K562 (cell line): Measurements from ENCODE around the gene PDLIM7. TPM values are rescaled to one million over a fixed set of nuclear protein-coding genes. Genes with fewer than 3 reads are reported as not detected.
A peak's percentile ranks its signal among the peaks of the same experiment; 100 is the strongest.

Source experiments
- CREB3L1 ChIP-seq: fragments of 450-650 bp; IDR thresholded peaks from 2 replicates; pipeline ENCODE4 v1.6.1; 2014; ENCODE audit warnings: low read depth, mild to moderate bottlenecking, moderate library complexity, borderline replicate concordance
- NFYB ChIP-seq: IDR thresholded peaks from 2 replicates; pipeline ENCODE4 v1.6.1; 2011; ENCODE audit warnings: mild to moderate bottlenecking, moderate library complexity; ENCODE audit not compliant: insufficient read length; ENCODE audit errors: extremely low read depth
- PHF21A ChIP-seq: fragments of 450-650 bp; IDR thresholded peaks from 2 replicates; pipeline ENCODE4 v1.6.1; 2017; ENCODE audit warnings: low read depth, borderline replicate concordance
- RAD51 ChIP-seq: fragments of 450-650 bp; IDR thresholded peaks from 2 replicates; pipeline ENCODE4 v1.7.1; 2016; ENCODE audit warnings: low read depth, mild to moderate bottlenecking, borderline replicate concordance
- ZNF143 ChIP-seq: sonication (generic); formaldehyde crosslinking; IDR thresholded peaks from 2 replicates; pipeline ENCODE4 v1.9.0; 2022; ENCODE audit warnings: mild to moderate bottlenecking, missing genetic modification reagents
- polyA plus RNA-seq, 8 experiments: library from polyadenylated mRNA; depleted of rRNA in 4 of 8; stranded (reverse) in 5 of 8; unstranded in 3 of 8; fragments of >200 nt; fragmentation: Nextera tagmentation in 2 of 8; fragmentation: Illumina TruSeq in 1 of 8; extraction: Ambion mirVana in 2 of 8; extraction: Trizol in 1 of 8; gene quantifications; 2 replicates each; pipeline versions ENCODE4 v1.2.1 to v1.2.3, GENCODE V29; 2011 to 2014; ENCODE audit warnings: inconsistent platforms in 1 of 8, missing spikeins in 1 of 8
- total RNA-seq, 7 experiments: library from RNA; depleted of rRNA in 6 of 7; stranded (reverse); fragments of >200 nt in 6 of 7; fragmentation: Illumina TruSeq in 2 of 7; extraction: Trizol in 2 of 7; gene quantifications; 2 replicates each; pipeline versions ENCODE4 v1.2.1 to v1.2.3, GENCODE V29; 2011 to 2021; ENCODE audit warnings: low replicate concordance in 1 of 7
- TF ChIP-seq, protein P1 (sequence below): sonication (generic); formaldehyde crosslinking; IDR thresholded peaks from 2 replicates; pipeline ENCODE4 v1.8.1; 2023; ENCODE audit warnings: missing genetic modification reagents, mild to moderate bottlenecking, borderline replicate concordance
- TF ChIP-seq, protein P2 (sequence below): sonication (generic); formaldehyde crosslinking; IDR thresholded peaks from 2 replicates; pipeline ENCODE4 v1.5.0; 2020; ENCODE audit warnings: missing genetic modification reagents

Gene PDLIM7
- total and polyA plus RNA-seq, 9 of the 15 experiments (the other 6 are each of a cell fraction or from before 2014, with no cell fraction given): 2.1 to 124 (median 32.6) TPM

DNA sequence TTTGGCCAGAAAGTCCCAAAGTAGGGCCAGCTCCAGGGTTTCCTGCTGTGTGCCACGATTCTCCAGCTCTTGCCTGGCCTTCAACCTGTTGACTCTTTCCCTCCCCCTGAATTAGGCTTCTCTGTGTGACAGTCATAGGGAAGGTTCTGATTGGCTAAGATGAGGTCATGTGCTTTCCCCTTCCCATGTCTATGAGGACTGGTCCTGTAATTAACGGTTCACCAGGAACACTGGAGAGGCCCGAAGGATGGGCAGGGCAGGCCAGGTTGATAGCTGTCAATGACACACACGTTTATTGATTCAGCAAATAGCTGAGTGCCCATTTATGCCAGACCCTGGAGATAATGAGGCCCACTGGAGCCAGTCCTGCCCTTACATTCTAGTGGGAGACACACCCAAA is 59.8 kb downstream of the PDLIM7 start (continued):
- no peak for TF ChIP-seq CREB3L1
- TF ChIP-seq, protein P1, sequence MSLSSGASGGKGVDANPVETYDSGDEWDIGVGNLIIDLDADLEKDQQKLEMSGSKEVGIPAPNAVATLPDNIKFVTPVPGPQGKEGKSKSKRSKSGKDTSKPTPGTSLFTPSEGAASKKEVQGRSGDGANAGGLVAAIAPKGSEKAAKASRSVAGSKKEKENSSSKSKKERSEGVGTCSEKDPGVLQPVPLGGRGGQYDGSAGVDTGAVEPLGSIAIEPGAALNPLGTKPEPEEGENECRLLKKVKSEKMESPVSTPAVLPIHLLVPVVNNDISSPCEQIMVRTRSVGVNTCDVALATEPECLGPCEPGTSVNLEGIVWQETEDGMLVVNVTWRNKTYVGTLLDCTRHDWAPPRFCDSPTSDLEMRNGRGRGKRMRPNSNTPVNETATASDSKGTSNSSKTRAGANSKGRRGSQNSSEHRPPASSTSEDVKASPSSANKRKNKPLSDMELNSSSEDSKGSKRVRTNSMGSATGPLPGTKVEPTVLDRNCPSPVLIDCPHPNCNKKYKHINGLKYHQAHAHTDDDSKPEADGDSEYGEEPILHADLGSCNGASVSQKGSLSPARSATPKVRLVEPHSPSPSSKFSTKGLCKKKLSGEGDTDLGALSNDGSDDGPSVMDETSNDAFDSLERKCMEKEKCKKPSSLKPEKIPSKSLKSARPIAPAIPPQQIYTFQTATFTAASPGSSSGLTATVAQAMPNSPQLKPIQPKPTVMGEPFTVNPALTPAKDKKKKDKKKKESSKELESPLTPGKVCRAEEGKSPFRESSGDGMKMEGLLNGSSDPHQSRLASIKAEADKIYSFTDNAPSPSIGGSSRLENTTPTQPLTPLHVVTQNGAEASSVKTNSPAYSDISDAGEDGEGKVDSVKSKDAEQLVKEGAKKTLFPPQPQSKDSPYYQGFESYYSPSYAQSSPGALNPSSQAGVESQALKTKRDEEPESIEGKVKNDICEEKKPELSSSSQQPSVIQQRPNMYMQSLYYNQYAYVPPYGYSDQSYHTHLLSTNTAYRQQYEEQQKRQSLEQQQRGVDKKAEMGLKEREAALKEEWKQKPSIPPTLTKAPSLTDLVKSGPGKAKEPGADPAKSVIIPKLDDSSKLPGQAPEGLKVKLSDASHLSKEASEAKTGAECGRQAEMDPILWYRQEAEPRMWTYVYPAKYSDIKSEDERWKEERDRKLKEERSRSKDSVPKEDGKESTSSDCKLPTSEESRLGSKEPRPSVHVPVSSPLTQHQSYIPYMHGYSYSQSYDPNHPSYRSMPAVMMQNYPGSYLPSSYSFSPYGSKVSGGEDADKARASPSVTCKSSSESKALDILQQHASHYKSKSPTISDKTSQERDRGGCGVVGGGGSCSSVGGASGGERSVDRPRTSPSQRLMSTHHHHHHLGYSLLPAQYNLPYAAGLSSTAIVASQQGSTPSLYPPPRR (CRISPR knock-in tag): no peak
- peak; percentile 54; the same call in 1 of the 2 replicates for TF ChIP-seq RAD51
- TF ChIP-seq PHF21A: no peak
- TF ChIP-seq, protein P2, sequence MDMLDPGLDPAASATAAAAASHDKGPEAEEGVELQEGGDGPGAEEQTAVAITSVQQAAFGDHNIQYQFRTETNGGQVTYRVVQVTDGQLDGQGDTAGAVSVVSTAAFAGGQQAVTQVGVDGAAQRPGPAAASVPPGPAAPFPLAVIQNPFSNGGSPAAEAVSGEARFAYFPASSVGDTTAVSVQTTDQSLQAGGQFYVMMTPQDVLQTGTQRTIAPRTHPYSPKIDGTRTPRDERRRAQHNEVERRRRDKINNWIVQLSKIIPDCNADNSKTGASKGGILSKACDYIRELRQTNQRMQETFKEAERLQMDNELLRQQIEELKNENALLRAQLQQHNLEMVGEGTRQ (CRISPR knock-in tag): peak; percentile 26; the same call in 1 of the 2 replicates
- peak; percentile 34 for TF ChIP-seq NFYB
- TF ChIP-seq ZNF143 (CRISPR knock-in tag): no peak
